SH-SY5Y (cell line): Measurements from ENCODE around the gene LARP1.

Experiments
- GATA2 ChIP-seq: IDR thresholded peaks from 2 replicates; pipeline ENCODE4 v1.6.1; 2011; ENCODE audit warnings: mild to moderate bottlenecking, low read depth, low read length
- GATA3 ChIP-seq: IDR thresholded peaks from 2 replicates; pipeline ENCODE4 v1.6.1; 2011; ENCODE audit warnings: low read depth, mild to moderate bottlenecking, low read length, moderate library complexity

- no peak for TF ChIP-seq GATA3
- no peak for TF ChIP-seq GATA2
Observed at GRCh38 chr5:154734370-154735248, 20.6 kb upstream of the LARP1 start.
